ENCODE measurements around the gene CDC42BPB.

DNA sequence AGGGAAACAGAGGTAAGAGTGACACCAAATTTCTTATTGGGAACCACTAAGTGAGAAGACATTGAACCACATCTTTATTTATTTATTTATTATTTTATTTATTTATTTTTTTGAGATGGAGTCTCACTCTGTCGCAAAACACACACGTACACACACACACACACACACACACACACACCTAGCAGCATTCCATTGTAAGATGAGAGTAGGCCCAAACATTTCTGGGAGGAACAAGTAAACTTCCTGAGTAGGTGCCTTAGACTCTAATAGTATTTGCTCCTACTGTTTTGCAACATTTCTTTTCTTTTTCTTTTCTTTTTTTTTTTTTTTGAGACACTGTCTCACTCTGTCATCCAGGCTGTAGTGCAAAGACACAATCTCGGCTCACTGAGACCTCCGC is 7.1 kb upstream of the CDC42BPB start:
- TF ChIP-seq, protein P1, sequence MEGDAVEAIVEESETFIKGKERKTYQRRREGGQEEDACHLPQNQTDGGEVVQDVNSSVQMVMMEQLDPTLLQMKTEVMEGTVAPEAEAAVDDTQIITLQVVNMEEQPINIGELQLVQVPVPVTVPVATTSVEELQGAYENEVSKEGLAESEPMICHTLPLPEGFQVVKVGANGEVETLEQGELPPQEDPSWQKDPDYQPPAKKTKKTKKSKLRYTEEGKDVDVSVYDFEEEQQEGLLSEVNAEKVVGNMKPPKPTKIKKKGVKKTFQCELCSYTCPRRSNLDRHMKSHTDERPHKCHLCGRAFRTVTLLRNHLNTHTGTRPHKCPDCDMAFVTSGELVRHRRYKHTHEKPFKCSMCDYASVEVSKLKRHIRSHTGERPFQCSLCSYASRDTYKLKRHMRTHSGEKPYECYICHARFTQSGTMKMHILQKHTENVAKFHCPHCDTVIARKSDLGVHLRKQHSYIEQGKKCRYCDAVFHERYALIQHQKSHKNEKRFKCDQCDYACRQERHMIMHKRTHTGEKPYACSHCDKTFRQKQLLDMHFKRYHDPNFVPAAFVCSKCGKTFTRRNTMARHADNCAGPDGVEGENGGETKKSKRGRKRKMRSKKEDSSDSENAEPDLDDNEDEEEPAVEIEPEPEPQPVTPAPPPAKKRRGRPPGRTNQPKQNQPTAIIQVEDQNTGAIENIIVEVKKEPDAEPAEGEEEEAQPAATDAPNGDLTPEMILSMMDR (conservative IDR thresholded peaks at IDR 0.05 in 1 of 2, IDR thresholded peaks at IDR 0.05 in 1 of 2; ENCODE audit: extremely low read depth in 1 of 2, insufficient read depth in 1 of 2, low read depth in 1 of 2, low read length in 2 of 2) = no peak
- TF ChIP-seq EZH2 (IDR thresholded peaks at IDR 0.05; ENCODE audit: borderline replicate concordance, low read length) = no peak

Measured in mammary epithelial cell (primary cell).